Nucleus accumbens (tissue), 56 donors: ENCODE measurements around the gene ANAPC2.

Experiments used
- DNase-seq, 56 donors: peaks; one replicate each; lab custom pipeline; 2025; lab: John Stamatoyannopoulos, UW

Gene ANAPC2

GRCh38 chr9:137227054-137227852 is 38.9 kb upstream of the ANAPC2 start, which contains the start of gene RNF224:
Gene RNF224, plus strand, starts transcription at chr9:137227502. Its CDS starts 834 bp downstream, at chr9:137228336.
- peak in 45 of 56 donors; percentile 2 to 80 (median 35) for DNase-seq

- no peak for DNase-seq
These were observed 38.1 kb upstream of the ANAPC2 start for GRCh38 chr9:137226338-137227053.

GRCh38 chr9:137225699-137226331 is 37.5 kb upstream of the ANAPC2 start:
- DNase-seq = no peak

GRCh38 chr9:137224830-137225694 is 36.7 kb upstream of the ANAPC2 start, which contains the start of gene CYSRT1:
Gene CYSRT1, plus strand, starts transcription at chr9:137225174. Its CDS starts 448 bp downstream, at chr9:137225622.
- DNase-seq = no peak

- peak; percentile 60 to 99 (median 96) for DNase-seq
These were observed 35.0 kb upstream of the ANAPC2 start for GRCh38 chr9:137223078-137223970.

- DNase-seq = peak in 11 of 56 donors; percentile 13 to 63 (median 36)
These were observed 34.1 kb upstream of the ANAPC2 start, which contains the start of gene RNF208 for GRCh38 chr9:137222190-137223077. Gene RNF208, minus strand, starts transcription at chr9:137222240. Its CDS starts 1,028 bp downstream, at chr9:137221212.

- DNase-seq = peak in 1 of 56 donors; percentile 29
These were observed 33.2 kb upstream of the ANAPC2 start for GRCh38 chr9:137221506-137222111.

GRCh38 chr9:137221095-137221505 is 32.7 kb upstream of the ANAPC2 start:
- no peak for DNase-seq

GRCh38 chr9:137220317-137221094 is 32.1 kb upstream of the ANAPC2 start:
- DNase-seq = no peak

GRCh38 chr9:137219757-137220316 is 31.5 kb upstream of the ANAPC2 start:
- DNase-seq = no peak

- no peak for DNase-seq
These were observed 30.5 kb upstream of the ANAPC2 start for GRCh38 chr9:137218754-137219271.

- DNase-seq = no peak
These were observed 29.9 kb upstream of the ANAPC2 start for GRCh38 chr9:137218212-137218753.

- DNase-seq = no peak
These were observed 29.2 kb upstream of the ANAPC2 start for GRCh38 chr9:137217276-137218211.

GRCh38 chr9:137216188-137216965 is 28.0 kb upstream of the ANAPC2 start:
- DNase-seq = no peak
